ENCODE results near the gene PPAN.

PPAN gene

DNA sequence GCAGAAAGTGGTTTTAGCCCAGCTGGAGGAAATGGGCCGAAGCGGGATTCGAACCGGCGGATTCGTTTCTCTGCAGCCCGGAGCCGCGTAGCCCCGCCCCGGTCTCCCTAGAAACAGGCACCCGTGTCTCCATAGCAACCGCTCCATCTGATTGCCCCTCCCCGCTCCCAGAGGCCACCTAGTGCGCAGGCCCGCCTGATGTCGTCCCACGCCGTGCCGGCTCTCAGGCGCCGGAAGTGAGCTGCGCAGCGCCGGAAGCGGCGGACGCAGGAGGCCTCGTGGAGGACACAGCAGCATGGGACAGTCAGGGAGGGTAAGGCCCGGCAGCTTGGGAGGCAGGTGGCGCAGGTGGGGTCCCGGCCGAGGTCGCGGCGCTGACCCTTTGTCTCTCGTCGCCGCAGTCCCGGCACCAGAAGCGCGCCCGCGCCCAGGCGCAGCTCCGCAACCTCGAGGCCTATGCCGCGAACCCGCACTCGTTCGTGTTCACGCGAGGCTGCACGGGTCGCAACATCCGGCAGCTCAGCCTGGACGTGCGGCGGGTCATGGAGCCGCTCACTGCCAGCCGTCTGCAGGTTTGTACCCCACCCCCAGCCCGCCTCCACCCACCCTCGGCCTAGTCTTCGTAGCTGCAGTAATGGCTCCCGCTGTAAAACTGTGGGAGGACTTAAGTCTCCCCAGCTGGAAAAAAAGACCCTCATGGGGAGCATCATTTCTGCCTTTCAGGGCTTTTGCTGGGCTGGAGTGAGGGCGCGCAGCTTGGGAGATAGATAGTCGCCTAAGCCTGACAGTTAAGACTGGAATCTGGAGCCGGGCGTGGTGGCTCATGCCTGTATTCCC lies at the start of gene PPAN (continued):
- TF ChIP-seq ZNF600 (tag by site-specific recombination; IDR thresholded peaks at IDR 0.05), result peak; percentile 76
- TF ChIP-seq ZNF510 (tag by site-specific recombination; IDR thresholded peaks at IDR 0.05; ENCODE audit: insufficient replicate concordance), result no peak
- TF ChIP-seq ZNF169 (tag by site-specific recombination; IDR thresholded peaks at IDR 0.05), result no peak
- no peak for TF ChIP-seq TRIM28 (IDR thresholded peaks at IDR 0.05; ENCODE audit: borderline replicate concordance, low read length)
- TF ChIP-seq EGR2 (tag by site-specific recombination; IDR thresholded peaks at IDR 0.05; ENCODE audit: low read depth), result no peak
- TF ChIP-seq ZNF114 (tag by site-specific recombination; IDR thresholded peaks at IDR 0.05), result no peak
- TF ChIP-seq, protein P1, sequence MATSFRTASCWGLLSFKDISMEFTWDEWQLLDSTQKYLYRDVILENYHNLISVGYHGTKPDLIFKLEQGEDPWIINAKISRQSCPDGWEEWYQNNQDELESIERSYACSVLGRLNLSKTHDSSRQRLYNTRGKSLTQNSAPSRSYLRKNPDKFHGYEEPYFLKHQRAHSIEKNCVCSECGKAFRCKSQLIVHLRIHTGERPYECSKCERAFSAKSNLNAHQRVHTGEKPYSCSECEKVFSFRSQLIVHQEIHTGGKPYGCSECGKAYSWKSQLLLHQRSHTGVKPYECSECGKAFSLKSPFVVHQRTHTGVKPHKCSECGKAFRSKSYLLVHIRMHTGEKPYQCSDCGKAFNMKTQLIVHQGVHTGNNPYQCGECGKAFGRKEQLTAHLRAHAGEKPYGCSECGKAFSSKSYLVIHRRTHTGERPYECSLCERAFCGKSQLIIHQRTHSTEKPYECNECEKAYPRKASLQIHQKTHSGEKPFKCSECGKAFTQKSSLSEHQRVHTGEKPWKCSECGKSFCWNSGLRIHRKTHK (tag by site-specific recombination; IDR thresholded peaks at IDR 0.05), result no peak
- TF ChIP-seq ZNF175 (tag by site-specific recombination; IDR thresholded peaks at IDR 0.05), result no peak
- TF ChIP-seq, protein P2, sequence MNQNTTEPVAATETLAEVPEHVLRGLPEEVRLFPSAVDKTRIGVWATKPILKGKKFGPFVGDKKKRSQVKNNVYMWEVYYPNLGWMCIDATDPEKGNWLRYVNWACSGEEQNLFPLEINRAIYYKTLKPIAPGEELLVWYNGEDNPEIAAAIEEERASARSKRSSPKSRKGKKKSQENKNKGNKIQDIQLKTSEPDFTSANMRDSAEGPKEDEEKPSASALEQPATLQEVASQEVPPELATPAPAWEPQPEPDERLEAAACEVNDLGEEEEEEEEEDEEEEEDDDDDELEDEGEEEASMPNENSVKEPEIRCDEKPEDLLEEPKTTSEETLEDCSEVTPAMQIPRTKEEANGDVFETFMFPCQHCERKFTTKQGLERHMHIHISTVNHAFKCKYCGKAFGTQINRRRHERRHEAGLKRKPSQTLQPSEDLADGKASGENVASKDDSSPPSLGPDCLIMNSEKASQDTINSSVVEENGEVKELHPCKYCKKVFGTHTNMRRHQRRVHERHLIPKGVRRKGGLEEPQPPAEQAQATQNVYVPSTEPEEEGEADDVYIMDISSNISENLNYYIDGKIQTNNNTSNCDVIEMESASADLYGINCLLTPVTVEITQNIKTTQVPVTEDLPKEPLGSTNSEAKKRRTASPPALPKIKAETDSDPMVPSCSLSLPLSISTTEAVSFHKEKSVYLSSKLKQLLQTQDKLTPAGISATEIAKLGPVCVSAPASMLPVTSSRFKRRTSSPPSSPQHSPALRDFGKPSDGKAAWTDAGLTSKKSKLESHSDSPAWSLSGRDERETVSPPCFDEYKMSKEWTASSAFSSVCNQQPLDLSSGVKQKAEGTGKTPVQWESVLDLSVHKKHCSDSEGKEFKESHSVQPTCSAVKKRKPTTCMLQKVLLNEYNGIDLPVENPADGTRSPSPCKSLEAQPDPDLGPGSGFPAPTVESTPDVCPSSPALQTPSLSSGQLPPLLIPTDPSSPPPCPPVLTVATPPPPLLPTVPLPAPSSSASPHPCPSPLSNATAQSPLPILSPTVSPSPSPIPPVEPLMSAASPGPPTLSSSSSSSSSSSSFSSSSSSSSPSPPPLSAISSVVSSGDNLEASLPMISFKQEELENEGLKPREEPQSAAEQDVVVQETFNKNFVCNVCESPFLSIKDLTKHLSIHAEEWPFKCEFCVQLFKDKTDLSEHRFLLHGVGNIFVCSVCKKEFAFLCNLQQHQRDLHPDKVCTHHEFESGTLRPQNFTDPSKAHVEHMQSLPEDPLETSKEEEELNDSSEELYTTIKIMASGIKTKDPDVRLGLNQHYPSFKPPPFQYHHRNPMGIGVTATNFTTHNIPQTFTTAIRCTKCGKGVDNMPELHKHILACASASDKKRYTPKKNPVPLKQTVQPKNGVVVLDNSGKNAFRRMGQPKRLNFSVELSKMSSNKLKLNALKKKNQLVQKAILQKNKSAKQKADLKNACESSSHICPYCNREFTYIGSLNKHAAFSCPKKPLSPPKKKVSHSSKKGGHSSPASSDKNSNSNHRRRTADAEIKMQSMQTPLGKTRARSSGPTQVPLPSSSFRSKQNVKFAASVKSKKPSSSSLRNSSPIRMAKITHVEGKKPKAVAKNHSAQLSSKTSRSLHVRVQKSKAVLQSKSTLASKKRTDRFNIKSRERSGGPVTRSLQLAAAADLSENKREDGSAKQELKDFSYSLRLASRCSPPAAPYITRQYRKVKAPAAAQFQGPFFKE (tag by site-specific recombination; IDR thresholded peaks at IDR 0.05; ENCODE audit: borderline replicate concordance), result no peak
- TF ChIP-seq ZFP69B (tag by site-specific recombination; IDR thresholded peaks at IDR 0.05), result no peak
- TF ChIP-seq, protein P3, sequence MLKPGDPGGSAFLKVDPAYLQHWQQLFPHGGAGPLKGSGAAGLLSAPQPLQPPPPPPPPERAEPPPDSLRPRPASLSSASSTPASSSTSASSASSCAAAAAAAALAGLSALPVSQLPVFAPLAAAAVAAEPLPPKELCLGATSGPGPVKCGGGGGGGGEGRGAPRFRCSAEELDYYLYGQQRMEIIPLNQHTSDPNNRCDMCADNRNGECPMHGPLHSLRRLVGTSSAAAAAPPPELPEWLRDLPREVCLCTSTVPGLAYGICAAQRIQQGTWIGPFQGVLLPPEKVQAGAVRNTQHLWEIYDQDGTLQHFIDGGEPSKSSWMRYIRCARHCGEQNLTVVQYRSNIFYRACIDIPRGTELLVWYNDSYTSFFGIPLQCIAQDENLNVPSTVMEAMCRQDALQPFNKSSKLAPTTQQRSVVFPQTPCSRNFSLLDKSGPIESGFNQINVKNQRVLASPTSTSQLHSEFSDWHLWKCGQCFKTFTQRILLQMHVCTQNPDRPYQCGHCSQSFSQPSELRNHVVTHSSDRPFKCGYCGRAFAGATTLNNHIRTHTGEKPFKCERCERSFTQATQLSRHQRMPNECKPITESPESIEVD (tag by site-specific recombination; IDR thresholded peaks at IDR 0.05), result no peak
- no peak for TF ChIP-seq ZNF391 (tag by site-specific recombination; IDR thresholded peaks at IDR 0.05; ENCODE audit: borderline replicate concordance, low read depth)
- TF ChIP-seq SETDB1 (IDR thresholded peaks at IDR 0.05; ENCODE audit: insufficient read length, low read length), result no peak
- TF ChIP-seq ZBTB7A (tag by site-specific recombination; IDR thresholded peaks at IDR 0.05; ENCODE audit: low read depth), result no peak
- TF ChIP-seq ZNF658 (tag by site-specific recombination; IDR thresholded peaks at IDR 0.05), result no peak
- no peak for TF ChIP-seq ZNF433 (tag by site-specific recombination; IDR thresholded peaks at IDR 0.05; ENCODE audit: low read depth)
- TF ChIP-seq GLI2 (tag by site-specific recombination; IDR thresholded peaks at IDR 0.05; ENCODE audit: borderline replicate concordance, low read depth), result no peak
- TF ChIP-seq, protein P4, sequence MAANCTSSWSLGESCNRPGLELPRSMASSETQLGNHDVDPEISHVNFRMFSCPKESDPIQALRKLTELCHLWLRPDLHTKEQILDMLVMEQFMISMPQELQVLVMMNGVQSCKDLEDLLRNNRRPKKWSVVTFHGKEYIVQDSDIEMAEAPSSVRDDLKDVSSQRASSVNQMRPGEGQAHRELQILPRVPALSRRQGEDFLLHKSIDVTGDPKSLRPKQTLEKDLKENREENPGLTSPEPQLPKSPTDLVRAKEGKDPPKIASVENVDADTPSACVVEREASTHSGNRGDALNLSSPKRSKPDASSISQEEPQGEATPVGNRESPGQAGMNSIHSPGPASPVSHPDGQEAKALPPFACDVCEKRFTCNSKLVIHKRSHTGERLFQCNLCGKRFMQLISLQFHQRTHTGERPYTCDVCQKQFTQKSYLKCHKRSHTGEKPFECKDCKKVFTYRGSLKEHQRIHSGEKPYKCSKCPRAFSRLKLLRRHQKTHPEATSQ (tag by site-specific recombination; IDR thresholded peaks at IDR 0.05), result no peak
- TF ChIP-seq, protein P5, sequence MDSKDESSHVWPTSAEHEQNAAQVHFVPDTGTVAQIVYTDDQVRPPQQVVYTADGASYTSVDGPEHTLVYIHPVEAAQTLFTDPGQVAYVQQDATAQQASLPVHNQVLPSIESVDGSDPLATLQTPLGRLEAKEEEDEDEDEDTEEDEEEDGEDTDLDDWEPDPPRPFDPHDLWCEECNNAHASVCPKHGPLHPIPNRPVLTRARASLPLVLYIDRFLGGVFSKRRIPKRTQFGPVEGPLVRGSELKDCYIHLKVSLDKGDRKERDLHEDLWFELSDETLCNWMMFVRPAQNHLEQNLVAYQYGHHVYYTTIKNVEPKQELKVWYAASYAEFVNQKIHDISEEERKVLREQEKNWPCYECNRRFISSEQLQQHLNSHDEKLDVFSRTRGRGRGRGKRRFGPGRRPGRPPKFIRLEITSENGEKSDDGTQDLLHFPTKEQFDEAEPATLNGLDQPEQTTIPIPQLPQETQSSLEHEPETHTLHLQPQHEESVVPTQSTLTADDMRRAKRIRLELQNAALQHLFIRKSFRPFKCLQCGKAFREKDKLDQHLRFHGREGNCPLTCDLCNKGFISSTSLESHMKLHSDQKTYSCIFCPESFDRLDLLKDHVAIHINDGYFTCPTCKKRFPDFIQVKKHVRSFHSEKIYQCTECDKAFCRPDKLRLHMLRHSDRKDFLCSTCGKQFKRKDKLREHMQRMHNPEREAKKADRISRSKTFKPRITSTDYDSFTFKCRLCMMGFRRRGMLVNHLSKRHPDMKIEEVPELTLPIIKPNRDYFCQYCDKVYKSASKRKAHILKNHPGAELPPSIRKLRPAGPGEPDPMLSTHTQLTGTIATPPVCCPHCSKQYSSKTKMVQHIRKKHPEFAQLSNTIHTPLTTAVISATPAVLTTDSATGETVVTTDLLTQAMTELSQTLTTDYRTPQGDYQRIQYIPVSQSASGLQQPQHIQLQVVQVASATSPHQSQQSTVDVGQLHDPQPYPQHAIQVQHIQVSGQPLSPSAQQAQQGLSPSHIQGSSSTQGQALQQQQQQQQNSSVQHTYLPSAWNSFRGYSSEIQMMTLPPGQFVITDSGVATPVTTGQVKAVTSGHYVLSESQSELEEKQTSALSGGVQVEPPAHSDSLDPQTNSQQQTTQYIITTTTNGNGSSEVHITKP (tag by site-specific recombination; IDR thresholded peaks at IDR 0.05), result no peak
- TF ChIP-seq ZEB2 (tag by site-specific recombination; IDR thresholded peaks at IDR 0.05), result no peak
- TF ChIP-seq, protein P6, sequence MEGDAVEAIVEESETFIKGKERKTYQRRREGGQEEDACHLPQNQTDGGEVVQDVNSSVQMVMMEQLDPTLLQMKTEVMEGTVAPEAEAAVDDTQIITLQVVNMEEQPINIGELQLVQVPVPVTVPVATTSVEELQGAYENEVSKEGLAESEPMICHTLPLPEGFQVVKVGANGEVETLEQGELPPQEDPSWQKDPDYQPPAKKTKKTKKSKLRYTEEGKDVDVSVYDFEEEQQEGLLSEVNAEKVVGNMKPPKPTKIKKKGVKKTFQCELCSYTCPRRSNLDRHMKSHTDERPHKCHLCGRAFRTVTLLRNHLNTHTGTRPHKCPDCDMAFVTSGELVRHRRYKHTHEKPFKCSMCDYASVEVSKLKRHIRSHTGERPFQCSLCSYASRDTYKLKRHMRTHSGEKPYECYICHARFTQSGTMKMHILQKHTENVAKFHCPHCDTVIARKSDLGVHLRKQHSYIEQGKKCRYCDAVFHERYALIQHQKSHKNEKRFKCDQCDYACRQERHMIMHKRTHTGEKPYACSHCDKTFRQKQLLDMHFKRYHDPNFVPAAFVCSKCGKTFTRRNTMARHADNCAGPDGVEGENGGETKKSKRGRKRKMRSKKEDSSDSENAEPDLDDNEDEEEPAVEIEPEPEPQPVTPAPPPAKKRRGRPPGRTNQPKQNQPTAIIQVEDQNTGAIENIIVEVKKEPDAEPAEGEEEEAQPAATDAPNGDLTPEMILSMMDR (tag by site-specific recombination; IDR thresholded peaks at IDR 0.05), result peak; percentile 78
- TF ChIP-seq ZNF174 (tag by site-specific recombination; IDR thresholded peaks at IDR 0.05), result no peak
- TF ChIP-seq ZNF629 (tag by site-specific recombination; IDR thresholded peaks at IDR 0.05), result peak; percentile 73
